ENCODE results near the gene CACNB3.

DNA sequence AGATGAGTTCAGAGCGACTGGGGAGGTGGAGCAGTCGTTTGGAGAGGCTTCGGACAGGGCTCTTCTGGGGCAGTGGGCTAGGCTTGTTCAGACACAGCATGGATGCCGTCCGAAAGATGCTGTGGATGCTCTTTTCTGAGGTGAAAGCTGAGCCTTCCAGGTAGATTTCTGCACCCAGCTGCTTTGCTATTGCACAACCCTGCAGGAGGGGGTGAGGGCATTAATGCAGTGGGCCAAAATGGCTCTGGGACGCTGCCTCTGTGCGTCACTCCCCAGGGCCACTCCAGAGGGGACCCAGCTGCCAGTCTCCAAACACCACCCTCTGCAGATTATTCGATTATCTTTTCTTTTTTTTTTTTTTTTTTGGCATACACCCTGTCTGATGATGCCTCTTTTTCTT, 39.7 kb downstream of the CACNB3 start:
- TF ChIP-seq, protein P1, sequence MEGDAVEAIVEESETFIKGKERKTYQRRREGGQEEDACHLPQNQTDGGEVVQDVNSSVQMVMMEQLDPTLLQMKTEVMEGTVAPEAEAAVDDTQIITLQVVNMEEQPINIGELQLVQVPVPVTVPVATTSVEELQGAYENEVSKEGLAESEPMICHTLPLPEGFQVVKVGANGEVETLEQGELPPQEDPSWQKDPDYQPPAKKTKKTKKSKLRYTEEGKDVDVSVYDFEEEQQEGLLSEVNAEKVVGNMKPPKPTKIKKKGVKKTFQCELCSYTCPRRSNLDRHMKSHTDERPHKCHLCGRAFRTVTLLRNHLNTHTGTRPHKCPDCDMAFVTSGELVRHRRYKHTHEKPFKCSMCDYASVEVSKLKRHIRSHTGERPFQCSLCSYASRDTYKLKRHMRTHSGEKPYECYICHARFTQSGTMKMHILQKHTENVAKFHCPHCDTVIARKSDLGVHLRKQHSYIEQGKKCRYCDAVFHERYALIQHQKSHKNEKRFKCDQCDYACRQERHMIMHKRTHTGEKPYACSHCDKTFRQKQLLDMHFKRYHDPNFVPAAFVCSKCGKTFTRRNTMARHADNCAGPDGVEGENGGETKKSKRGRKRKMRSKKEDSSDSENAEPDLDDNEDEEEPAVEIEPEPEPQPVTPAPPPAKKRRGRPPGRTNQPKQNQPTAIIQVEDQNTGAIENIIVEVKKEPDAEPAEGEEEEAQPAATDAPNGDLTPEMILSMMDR (conservative IDR thresholded peaks at IDR 0.05 in 1 of 2, IDR thresholded peaks at IDR 0.05 in 1 of 2; ENCODE audit: extremely low read depth in 1 of 2, insufficient read depth in 1 of 2, low read depth in 1 of 2, low read length in 2 of 2) = no peak
- no peak for TF ChIP-seq EZH2 (IDR thresholded peaks at IDR 0.05; ENCODE audit: borderline replicate concordance, low read length)
